Neural progenitor cell (in vitro differentiated cells): ENCODE data around the gene ZGLP1. TPM values are rescaled to one million over a fixed set of nuclear protein-coding genes. Genes with fewer than 3 reads are reported as not detected.

ENCODE experiments used
- DNase-seq: peaks from one replicate; pipeline ENCODE4 v3.0.0-alpha.2; 2016; ENCODE audit warnings: low spot score
- H2AFZ ChIP-seq: fragments of 200-600 bp; sonication (generic); replicated peaks from 2 replicates; pipeline ENCODE4 v1.6.1; 2016; ENCODE audit warnings: antibody characterized with exemption
- H3F3A ChIP-seq: fragments of 200-600 bp; sonication (generic); 2 replicates; pipeline ENCODE4 v1.6.1; 2016; ENCODE audit warnings: antibody characterized with exemption, low read depth
- H3K27ac ChIP-seq: fragments of 200-600 bp; sonication (generic); 2 replicates; pipeline ENCODE4 v1.5.1; 2016; ENCODE audit warnings: mild to moderate bottlenecking
- H3K27me3 ChIP-seq: fragments of 200-600 bp; sonication (generic); 2 replicates; pipeline ENCODE4 v1.6.1; 2016; ENCODE audit warnings: mild to moderate bottlenecking, moderate library complexity
- H3K36me3 ChIP-seq: fragments of 200-600 bp; sonication (generic); 2 replicates; pipeline ENCODE4 v1.5.1; 2016
- H3K4me1 ChIP-seq: fragments of 200-600 bp; sonication (generic); 2 replicates; pipeline ENCODE4 v1.6.1; 2016; ENCODE audit warnings: mixed run types
- H3K4me2 ChIP-seq: fragments of 200-600 bp; sonication (generic); 2 replicates; pipeline ENCODE4 v1.6.1; 2016
- H3K4me3 ChIP-seq: fragments of 200-600 bp; sonication (generic); 2 replicates; pipeline ENCODE4 v1.5.1; 2016
- H3K79me2 ChIP-seq: fragments of 200-600 bp; sonication (generic); 2 replicates; pipeline ENCODE4 v1.6.1; 2016; ENCODE audit warnings: low read depth
- H3K9ac ChIP-seq: fragments of 200-600 bp; sonication (generic); 2 replicates; pipeline ENCODE4 v1.6.1; 2016
- H3K9me3 ChIP-seq: fragments of 200-600 bp; sonication (generic); 2 replicates; pipeline ENCODE4 v1.5.1; 2016; ENCODE audit warnings: low read depth
- H4K20me1 ChIP-seq: fragments of 200-600 bp; sonication (generic); 2 replicates; pipeline ENCODE4 v1.6.1; 2016; ENCODE audit warnings: low read depth
- H3K27ac Mint-ChIP-seq: 3 replicates; pipeline ENCODE4 v1.8.0; 2021; ENCODE audit warnings: mixed read lengths
- H3K27me3 Mint-ChIP-seq: 2 replicates; pipeline ENCODE4 v1.8.0; 2022; ENCODE audit warnings: low read depth, mild to moderate bottlenecking, inconsistent platforms, moderate library complexity, mixed read lengths; ENCODE audit not compliant: insufficient read depth
- H3K36me3 Mint-ChIP-seq: 3 replicates; pipeline ENCODE4 v1.8.0; 2021; ENCODE audit warnings: mixed read lengths
- H3K4me1 Mint-ChIP-seq: 3 replicates; pipeline ENCODE4 v1.8.0; 2021; ENCODE audit warnings: mixed read lengths
- H3K4me3 Mint-ChIP-seq: 3 replicates; pipeline ENCODE4 v1.8.0; 2021; ENCODE audit warnings: mild to moderate bottlenecking, moderate library complexity, mixed read lengths
- H3K9me3 Mint-ChIP-seq: 3 replicates; pipeline ENCODE4 v1.8.0; 2020; ENCODE audit warnings: mixed read lengths
- EZH2 ChIP-seq: fragments of 200-600 bp; sonication (generic); IDR thresholded peaks from 2 replicates; pipeline ENCODE4 v1.6.1; 2017; ENCODE audit warnings: antibody characterized with exemption, mild to moderate bottlenecking, moderate library complexity
- EZH2phosphoT487 ChIP-seq: fragments of 200-600 bp; sonication (generic); IDR thresholded peaks from 2 replicates; pipeline ENCODE4 v1.6.1; 2017; ENCODE audit warnings: antibody characterized with exemption
- total RNA-seq: library from RNA; depleted of rRNA; stranded (reverse); fragments of >200 nt; gene quantifications from 2 replicates; pipeline ENCODE4 v1.2.3, GENCODE V29; 2015; ENCODE audit warnings: low replicate concordance
- TF ChIP-seq, protein P1 (sequence below): fragments of 200-600 bp; sonication (generic); IDR thresholded peaks from 2 replicates; pipeline ENCODE4 v1.5.1; 2017; ENCODE audit warnings: antibody characterized with exemption, mild to moderate bottlenecking

ZGLP1 gene
- total RNA-seq, 1 donor from 2014 or later: 2.4 TPM

DNA sequence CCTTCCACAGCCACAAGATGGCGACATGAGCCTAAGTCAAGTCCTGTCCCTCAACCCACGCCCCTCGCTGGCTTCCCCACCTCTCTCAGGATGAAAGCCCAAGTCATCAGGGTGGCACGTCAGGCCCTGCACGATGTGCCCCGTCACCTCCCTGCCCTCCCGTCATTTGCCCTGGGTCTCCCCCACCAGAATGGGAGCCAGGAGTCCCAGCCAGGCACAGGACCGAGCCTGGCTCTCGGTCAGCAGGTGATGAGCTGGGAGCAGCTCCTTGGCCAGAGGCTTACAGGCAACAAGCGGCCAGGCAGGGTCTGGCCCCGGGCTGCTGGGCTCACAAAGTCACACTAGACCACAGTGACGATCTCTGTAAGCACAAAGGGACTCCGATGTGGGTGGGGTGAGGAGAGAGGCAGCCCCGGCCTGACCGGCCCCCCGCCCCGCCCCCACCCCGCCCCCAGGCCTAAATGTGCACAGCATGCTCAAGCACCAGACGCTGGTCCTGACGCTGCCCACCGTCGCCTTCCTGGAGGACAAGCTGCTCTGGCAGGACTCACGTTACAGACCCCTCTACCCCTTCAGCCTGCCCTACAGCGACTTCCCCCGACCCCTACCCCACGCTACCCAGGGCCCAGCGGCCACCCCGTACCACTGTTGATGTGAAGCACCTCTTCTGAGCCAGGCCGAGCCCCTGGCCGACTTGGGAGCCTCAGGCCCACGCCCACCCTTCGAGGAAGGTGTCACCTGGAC, 50.3 kb downstream of the ZGLP1 start:
- Histone ChIP-seq H3K9me3 (no peaks in the 10 kb centered on the region), H3K36me3 (no peaks in the 10 kb centered on the region), H3K4me2 (no peak overlapping the region), H3K79me2 (no peaks in the 10 kb centered on the region), H3K27ac (no peak overlapping the region), H3K4me3 (no peak overlapping the region), H3K27me3 (no peaks in the 10 kb centered on the region), H3K9ac (no peak overlapping the region), H3K4me1 (no peaks in the 10 kb centered on the region), H4K20me1 (no peaks in the 10 kb centered on the region), H3F3A (peaks cover 5% of the 10 kb centered on the region), H2AFZ (no peak overlapping the region)
- Mint-ChIP-seq H3K36me3 (peaks cover 13% of the 10 kb centered on the region), H3K27me3 (peaks cover 5% of the 10 kb centered on the region), H3K4me3 (no peak overlapping the region), H3K9me3 (no peaks in the 10 kb centered on the region), H3K27ac (no peak overlapping the region), H3K4me1 (no peaks in the 10 kb centered on the region)
- DNase-seq: peak; percentile 93
- no peak for TF ChIP-seq EZH2phosphoT487
- TF ChIP-seq, protein P1, sequence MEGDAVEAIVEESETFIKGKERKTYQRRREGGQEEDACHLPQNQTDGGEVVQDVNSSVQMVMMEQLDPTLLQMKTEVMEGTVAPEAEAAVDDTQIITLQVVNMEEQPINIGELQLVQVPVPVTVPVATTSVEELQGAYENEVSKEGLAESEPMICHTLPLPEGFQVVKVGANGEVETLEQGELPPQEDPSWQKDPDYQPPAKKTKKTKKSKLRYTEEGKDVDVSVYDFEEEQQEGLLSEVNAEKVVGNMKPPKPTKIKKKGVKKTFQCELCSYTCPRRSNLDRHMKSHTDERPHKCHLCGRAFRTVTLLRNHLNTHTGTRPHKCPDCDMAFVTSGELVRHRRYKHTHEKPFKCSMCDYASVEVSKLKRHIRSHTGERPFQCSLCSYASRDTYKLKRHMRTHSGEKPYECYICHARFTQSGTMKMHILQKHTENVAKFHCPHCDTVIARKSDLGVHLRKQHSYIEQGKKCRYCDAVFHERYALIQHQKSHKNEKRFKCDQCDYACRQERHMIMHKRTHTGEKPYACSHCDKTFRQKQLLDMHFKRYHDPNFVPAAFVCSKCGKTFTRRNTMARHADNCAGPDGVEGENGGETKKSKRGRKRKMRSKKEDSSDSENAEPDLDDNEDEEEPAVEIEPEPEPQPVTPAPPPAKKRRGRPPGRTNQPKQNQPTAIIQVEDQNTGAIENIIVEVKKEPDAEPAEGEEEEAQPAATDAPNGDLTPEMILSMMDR: peak; percentile 68

DNA sequence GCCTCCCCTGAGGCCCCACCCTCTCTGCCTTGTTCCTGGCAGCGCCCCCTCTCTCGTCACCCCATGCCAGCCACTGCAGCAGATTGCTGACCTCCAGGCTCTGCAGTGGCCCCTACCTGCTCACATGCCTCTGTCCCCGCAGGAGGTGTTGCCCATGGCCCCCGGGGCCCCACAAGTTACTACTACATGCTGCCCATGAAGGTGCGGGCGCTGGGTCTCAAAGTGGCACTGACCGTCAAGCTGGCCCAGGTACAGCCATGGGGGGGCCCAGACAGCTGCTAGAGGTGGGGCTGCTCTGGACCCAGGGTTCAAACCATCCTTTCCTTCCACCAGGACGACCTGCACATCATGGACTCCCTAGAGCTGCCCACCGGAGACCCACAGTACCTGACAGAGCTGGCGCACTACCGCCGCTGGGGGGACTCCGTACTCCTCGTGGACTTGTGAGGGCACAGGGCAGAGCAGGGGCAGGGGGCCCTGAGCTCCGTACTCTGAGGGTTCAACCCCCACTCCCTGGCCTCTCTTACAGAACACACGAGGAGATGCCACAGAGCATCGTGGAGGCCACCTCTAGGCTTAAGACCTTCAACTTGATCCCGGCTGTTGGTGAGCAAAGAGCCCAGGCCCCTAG, 51.4 kb downstream of the ZGLP1 start:
- H3K4me1 ChIP-seq: no peaks in the 10 kb centered on the region
- peaks cover 8% of the 10 kb centered on the region for H3K27me3 Mint-ChIP-seq
- H3K4me3 Mint-ChIP-seq: no peak overlapping the region
- no peak overlapping the region for H3K4me2 ChIP-seq
- H3F3A ChIP-seq: peaks cover 5% of the 10 kb centered on the region
- no peak overlapping the region for H3K27ac Mint-ChIP-seq
- TF ChIP-seq EZH2phosphoT487 (no peak), EZH2 (no peak)
- TF ChIP-seq, protein P1: no peak
- no peaks in the 10 kb centered on the region for H3K9me3 ChIP-seq
- H3K79me2 ChIP-seq: no peaks in the 10 kb centered on the region
- no peak overlapping the region for H2AFZ ChIP-seq
- no peak overlapping the region for H3K9ac ChIP-seq
- no peaks in the 10 kb centered on the region for H3K36me3 ChIP-seq
- H3K27me3 ChIP-seq: no peaks in the 10 kb centered on the region
- no peaks in the 10 kb centered on the region for H3K4me1 Mint-ChIP-seq
- peaks cover 17% of the 10 kb centered on the region for H3K36me3 Mint-ChIP-seq
- no peaks in the 10 kb centered on the region for H3K9me3 Mint-ChIP-seq
- DNase-seq: no peak
- no peak overlapping the region for H3K27ac ChIP-seq
- no peaks in the 10 kb centered on the region for H4K20me1 ChIP-seq
- H3K4me3 ChIP-seq: no peak overlapping the region

DNA sequence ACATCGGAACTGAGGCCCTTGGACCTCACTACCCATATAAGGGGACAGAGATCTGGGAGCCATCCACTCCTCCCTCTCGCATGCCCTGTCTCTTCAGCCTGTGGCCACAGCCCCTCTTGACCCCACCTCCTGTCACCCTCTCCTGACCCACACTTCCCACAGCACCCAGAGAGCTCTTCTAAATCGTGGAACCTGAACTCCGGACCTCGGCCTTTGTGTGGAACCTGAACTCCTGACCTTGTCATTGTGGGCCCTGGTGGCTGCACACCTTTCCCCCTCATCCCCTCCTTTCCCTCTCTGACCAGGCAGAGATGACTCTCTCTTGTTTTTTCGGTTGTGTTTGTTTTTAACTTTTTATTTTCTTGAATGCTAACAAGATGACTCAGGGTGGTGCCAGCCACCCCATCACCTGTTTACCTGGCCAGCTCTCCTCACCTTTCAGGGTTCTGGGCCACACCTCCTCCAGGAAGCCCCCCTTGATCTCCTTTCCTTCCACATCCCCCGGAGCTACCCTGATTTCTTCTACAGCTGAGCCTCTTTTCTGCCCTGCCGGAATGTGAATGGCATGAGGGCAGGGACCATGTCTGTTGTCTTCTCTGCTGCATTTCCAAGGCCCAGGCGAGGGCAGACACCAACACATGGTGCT, 52.5 kb downstream of the ZGLP1 start:
- no peak overlapping the region for H3K4me3 Mint-ChIP-seq
- DNase-seq: no peak
- H3K4me2 ChIP-seq: no peak overlapping the region
- H3K9me3 Mint-ChIP-seq: no peaks in the 10 kb centered on the region
- no peak overlapping the region for H3K27ac Mint-ChIP-seq
- H3K4me3 ChIP-seq: no peak overlapping the region
- H3K4me1 Mint-ChIP-seq: peaks cover 5% of the 10 kb centered on the region
- peaks cover 10% of the 10 kb centered on the region for H3K27me3 Mint-ChIP-seq
- no peak overlapping the region for H3K27ac ChIP-seq
- peaks cover 7% of the 10 kb centered on the region for H3K79me2 ChIP-seq
- H3K27me3 ChIP-seq: no peaks in the 10 kb centered on the region
- no peak overlapping the region for H2AFZ ChIP-seq
- peaks cover 5% of the 10 kb centered on the region for H3F3A ChIP-seq
- no peaks in the 10 kb centered on the region for H3K9me3 ChIP-seq
- no peaks in the 10 kb centered on the region for H4K20me1 ChIP-seq
- TF ChIP-seq EZH2: no peak
- TF ChIP-seq, protein P1: no peak
- no peak for TF ChIP-seq EZH2phosphoT487
- no peaks in the 10 kb centered on the region for H3K36me3 ChIP-seq
- H3K36me3 Mint-ChIP-seq: peaks cover 17% of the 10 kb centered on the region
- no peak overlapping the region for H3K9ac ChIP-seq
- H3K4me1 ChIP-seq: peaks cover 6% of the 10 kb centered on the region
